Lung (tissue), 12 donors: ENCODE results near the gene CCNY. TPM values are rescaled to one million over a fixed set of nuclear protein-coding genes. Genes with fewer than 3 reads are reported as not detected.
"Not testable (repeated sequence)": the region's sequence is repeated elsewhere in the genome, so short reads cannot be mapped to it uniquely, and the experiment has no call there.

Experiments
- ATAC-seq: fragments of 200-7000 bp; cut with Tn5 transposase; one replicate; pipeline ENCODE4 v1.9.1; 2020; ENCODE audit warnings: moderate number of reproducible peaks; ENCODE audit not compliant: insufficient read depth, low FRiP score
- DNase-seq, 3 donors: peaks; one replicate each; pipeline ENCODE4 v3.0.0-alpha.2; 2013 to 2017
- H3K27ac ChIP-seq, 2 donors: one replicate each; pipeline ENCODE4 v1.5.1; 2013; ENCODE audit warnings: mild to moderate bottlenecking in 2 of 2, moderate library complexity in 2 of 2, control low read depth in 1 of 2, inconsistent platforms in 1 of 2, low read depth in 1 of 2, low read length in 1 of 2
- H3K27me3 ChIP-seq, 3 donors: one replicate each; pipeline ENCODE4 v1.5.1; 2013; ENCODE audit warnings: low read length in 2 of 3; ENCODE audit not compliant: control insufficient read depth in 3 of 3, insufficient read depth in 3 of 3
- H3K36me3 ChIP-seq, 4 donors: one replicate each; pipeline ENCODE4 v1.5.1; 2013; ENCODE audit warnings: low read length in 4 of 4, mild to moderate bottlenecking in 1 of 4, moderate library complexity in 1 of 4; ENCODE audit not compliant: control insufficient read depth in 4 of 4, insufficient read depth in 4 of 4
- H3K4me1 ChIP-seq, 5 donors: one replicate each; pipeline ENCODE4 v1.5.1; 2013; ENCODE audit warnings: low read length in 5 of 5, mild to moderate bottlenecking in 2 of 5, moderate library complexity in 1 of 5; ENCODE audit not compliant: control insufficient read depth in 5 of 5, insufficient read depth in 5 of 5
- H3K4me3 ChIP-seq: one replicate; pipeline ENCODE4 v1.5.1; 2013; ENCODE audit warnings: mild to moderate bottlenecking, control low read depth, moderate library complexity
- H3K9ac ChIP-seq, 2 donors: one replicate each; pipeline ENCODE4 v1.5.1; 2013; ENCODE audit warnings: low read length in 2 of 2, control low read depth in 1 of 2; ENCODE audit not compliant: insufficient read depth in 1 of 2
- H3K9me3 ChIP-seq, 4 donors: one replicate each; pipeline ENCODE4 v1.5.1; 2013; ENCODE audit warnings: low read length in 3 of 4, mild to moderate bottlenecking in 1 of 4, moderate library complexity in 1 of 4; ENCODE audit not compliant: control insufficient read depth in 4 of 4, insufficient read depth in 3 of 4
- WGBS, 2 donors: extraction: QIAGEN DNeasy Blood & Tissue Kit; methylation state at CpG; one replicate each; pipeline ENCODE4 v1.1.7; 2013; 5-methylcytosine and 5-hydroxymethylcytosine counted together
- polyA plus RNA-seq, 2 donors: library from polyadenylated mRNA; stranded (reverse); fragments of 200-250 nt; gene quantifications; one replicate each; pipeline ENCODE4 v1.2.1, GENCODE V29; 2013
- total RNA-seq, 2 donors: library from RNA; depleted of rRNA in 1 of 2; stranded (reverse); fragments of >200 nt in 1 of 2; gene quantifications; one replicate each; pipeline ENCODE4 v1.2.1, GENCODE V29; 2014 to 2021
- TF ChIP-seq, protein P1 (sequence below): IDR thresholded peaks from 2 replicates; pipeline ENCODE4 v1.5.1; 2012; ENCODE audit warnings: mild to moderate bottlenecking; ENCODE audit errors: control extremely low read depth, extremely low read depth
- donor health status: control.
- donor health status: control.
- donor health status: Bipolar disorder and iron deficiency.
- donor health status: healthy.
- donor health status: DM: yes; HTN: yes; CAD: no.

CCNY gene
- total and polyA plus RNA-seq, 4 donors: 26.6 to 63.0 (median 38.8) TPM

DNA sequence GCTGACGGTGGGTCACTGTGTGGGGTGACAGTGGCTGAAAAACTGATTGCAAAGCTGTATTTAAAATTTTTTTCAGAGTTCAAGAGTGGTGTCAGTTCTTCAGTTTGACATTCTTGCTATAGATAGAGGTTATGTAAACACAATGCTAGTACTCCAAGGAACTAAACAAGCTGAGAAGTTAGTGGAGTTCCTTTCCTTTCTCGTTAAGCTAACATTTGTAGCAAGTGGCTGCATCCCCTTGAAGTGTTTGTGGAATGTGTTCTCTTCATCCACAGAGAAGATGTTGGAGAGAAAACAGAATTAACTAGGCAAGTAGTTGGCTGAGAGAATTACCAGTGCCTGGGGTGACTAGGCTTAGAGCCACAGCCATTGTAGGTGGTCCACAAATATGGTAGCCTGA, 15.8 kb downstream of the CCNY start:
- no peak overlapping the region for H3K9ac ChIP-seq
- ATAC-seq (no peak), DNase-seq (no peak)
- H3K27me3 ChIP-seq: no peaks in the 10 kb centered on the region
- TF ChIP-seq, protein P1, sequence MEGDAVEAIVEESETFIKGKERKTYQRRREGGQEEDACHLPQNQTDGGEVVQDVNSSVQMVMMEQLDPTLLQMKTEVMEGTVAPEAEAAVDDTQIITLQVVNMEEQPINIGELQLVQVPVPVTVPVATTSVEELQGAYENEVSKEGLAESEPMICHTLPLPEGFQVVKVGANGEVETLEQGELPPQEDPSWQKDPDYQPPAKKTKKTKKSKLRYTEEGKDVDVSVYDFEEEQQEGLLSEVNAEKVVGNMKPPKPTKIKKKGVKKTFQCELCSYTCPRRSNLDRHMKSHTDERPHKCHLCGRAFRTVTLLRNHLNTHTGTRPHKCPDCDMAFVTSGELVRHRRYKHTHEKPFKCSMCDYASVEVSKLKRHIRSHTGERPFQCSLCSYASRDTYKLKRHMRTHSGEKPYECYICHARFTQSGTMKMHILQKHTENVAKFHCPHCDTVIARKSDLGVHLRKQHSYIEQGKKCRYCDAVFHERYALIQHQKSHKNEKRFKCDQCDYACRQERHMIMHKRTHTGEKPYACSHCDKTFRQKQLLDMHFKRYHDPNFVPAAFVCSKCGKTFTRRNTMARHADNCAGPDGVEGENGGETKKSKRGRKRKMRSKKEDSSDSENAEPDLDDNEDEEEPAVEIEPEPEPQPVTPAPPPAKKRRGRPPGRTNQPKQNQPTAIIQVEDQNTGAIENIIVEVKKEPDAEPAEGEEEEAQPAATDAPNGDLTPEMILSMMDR: no peak
- peaks cover 0 to 1% (median 0%) of the 10 kb centered on the region in 4 donors for H3K9me3 ChIP-seq
- WGBS, 2 donors: 66 to 81% methylated on average over 2 of the region's 2 CpGs
- peaks cover 0 to 2% (median 0%) of the 10 kb centered on the region in 4 donors for H3K36me3 ChIP-seq
- peaks cover 6 to 36% (median 24%) of the 10 kb centered on the region in 5 donors for H3K4me1 ChIP-seq
- H3K4me3 ChIP-seq: no peak overlapping the region
- no peak overlapping the region for H3K27ac ChIP-seq

DNA sequence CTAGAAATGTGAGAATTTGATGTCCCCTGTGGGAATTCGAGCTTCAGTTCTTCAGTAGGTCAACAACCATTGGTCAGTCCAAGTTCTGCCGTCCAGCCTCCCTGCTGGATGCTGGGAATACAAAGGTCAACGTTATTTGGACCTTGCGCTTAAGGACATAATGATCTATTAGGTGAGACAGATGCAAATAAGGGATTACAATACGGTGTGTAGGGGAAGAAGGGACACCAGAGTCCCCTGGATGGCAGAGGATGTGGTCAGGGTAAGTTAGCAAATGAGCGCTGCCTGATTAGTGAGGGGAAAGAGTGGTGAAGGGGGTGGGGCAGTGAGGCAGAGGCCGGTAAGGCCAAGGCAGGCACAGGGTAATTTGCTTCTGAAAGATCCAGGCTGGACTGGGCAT, 16.2 kb downstream of the CCNY start:
- Histone ChIP-seq H3K9me3 (peaks cover 0 to 1% (median 0%) of the 10 kb centered on the region in 4 donors), H3K36me3 (peaks cover 0 to 2% (median 0%) of the 10 kb centered on the region in 4 donors), H3K27me3 (no peaks in the 10 kb centered on the region), H3K4me3 (no peak overlapping the region), H3K27ac (no peak overlapping the region), H3K9ac (no peak overlapping the region), H3K4me1 (peaks cover 7 to 38% (median 20%) of the 10 kb centered on the region in 5 donors)
- TF ChIP-seq, protein P1: no peak
- DNase-seq (no peak), ATAC-seq (no peak)
- WGBS, 2 donors: 57 to 60% methylated on average over 7 of the region's 7 CpGs

- no peaks in the 10 kb centered on the region for H3K27me3 ChIP-seq
- ATAC-seq: no peak
- H3K4me3 ChIP-seq: no peak overlapping the region
- no peak overlapping the region for H3K27ac ChIP-seq
- H3K4me1 ChIP-seq: peaks cover 8 to 38% (median 16%) of the 10 kb centered on the region in 5 donors
- 84 to 89% methylated on average over 2 of the region's 2 CpGs for WGBS, 2 donors
- H3K36me3 ChIP-seq: no peaks in the 10 kb centered on the region
- peaks cover 0 to 1% (median 0%) of the 10 kb centered on the region in 4 donors for H3K9me3 ChIP-seq
- TF ChIP-seq, protein P1: no peak
- no peak for DNase-seq
- no peak overlapping the region for H3K9ac ChIP-seq
Observed at GRCh38 chr10:35353395-35353794, 17.1 kb downstream of the CCNY start.

GRCh38 chr10:35353805-35354204, 17.5 kb downstream of the CCNY start:
- Histone ChIP-seq H3K4me3 (no peak overlapping the region), H3K27ac (no peak overlapping the region), H3K9me3 (peaks cover 0 to 1% (median 0%) of the 10 kb centered on the region in 4 donors), H3K9ac (no peak overlapping the region), H3K4me1 (peaks cover 8 to 34% (median 16%) of the 10 kb centered on the region in 5 donors), H3K36me3 (no peaks in the 10 kb centered on the region), H3K27me3 (no peaks in the 10 kb centered on the region)
- TF ChIP-seq, protein P1: no peak
- no peak for ATAC-seq
- WGBS, 2 donors: 64 to 78% methylated on average over 1 of the region's 1 CpG
- DNase-seq: no peak

DNA sequence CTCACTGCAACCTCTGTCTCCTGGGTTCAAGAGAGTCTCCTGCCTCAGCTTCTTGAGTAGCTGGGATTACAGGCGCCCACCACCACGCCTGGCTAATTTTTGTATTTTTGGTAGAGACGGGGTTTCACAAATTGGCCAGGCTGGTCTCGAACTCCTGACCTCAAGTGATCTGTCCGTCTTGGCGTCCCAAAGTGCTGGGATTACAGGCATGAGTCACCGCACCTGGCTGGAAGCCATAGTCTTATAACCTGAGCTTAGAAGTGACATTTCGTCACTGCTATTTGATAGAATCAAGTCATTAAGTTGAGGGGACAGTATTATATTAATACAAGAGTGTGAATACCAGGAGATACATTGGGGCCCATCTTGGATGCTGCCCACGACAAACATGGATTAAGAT, 17.9 kb downstream of the CCNY start:
- not testable (repeated sequence) for H3K9ac ChIP-seq, H3K4me3 ChIP-seq, H3K36me3 ChIP-seq, ATAC-seq, H3K9me3 ChIP-seq, H3K27me3 ChIP-seq, DNase-seq, H3K27ac ChIP-seq
- 86 to 88% methylated on average over 9 of the region's 9 CpGs for WGBS, 2 donors
- H3K4me1 ChIP-seq: peaks cover 8 to 30% (median 16%) of the 10 kb centered on the region in 5 donors
